LHCN-M2 (cell line): ENCODE data around the gene TRIM72. TPM values are rescaled to one million over a fixed set of nuclear protein-coding genes. Genes with fewer than 3 reads are reported as not detected.

ENCODE experiments used
- total RNA-seq: library from RNA; depleted of rRNA; stranded (reverse); fragments of >200 nt; gene quantifications from 2 replicates; pipeline ENCODE4 v1.2.3, GENCODE V29; 2014; rRNA removed

TRIM72 gene
- total RNA-seq, 1 experiment from 2014 or later: 56.5 TPM

Other genes with a start within 250 kb of the TRIM72 start
- gene HSD3B7, start 228.9 kb upstream of the TRIM72 start, total RNA-seq: 133 and 143 TPM in 2 replicates
- gene STX1B, start 203.5 kb upstream of the TRIM72 start, total RNA-seq: 1.7 and 4.1 TPM in 2 replicates
- gene STX4, start 180.6 kb upstream of the TRIM72 start, total RNA-seq: 51.4 and 52.9 TPM in 2 replicates
- 96.0 and 115 TPM in 2 replicates for gene ZNF668, start 139.9 kb upstream of the TRIM72 start, total RNA-seq
- 28.5 and 33.0 TPM in 2 replicates for gene ZNF646, start 139.7 kb upstream of the TRIM72 start, total RNA-seq
- gene PRSS53, start 125.2 kb upstream of the TRIM72 start, total RNA-seq: 9.2 and 9.7 TPM in 2 replicates
- 390 and 435 TPM in 2 replicates for gene VKORC1, start 119.3 kb upstream of the TRIM72 start, total RNA-seq
- 199 and 204 TPM in 2 replicates for gene BCKDK, start 105.7 kb upstream of the TRIM72 start, total RNA-seq
- 30.5 and 30.7 TPM in 2 replicates for gene KAT8, start 96.5 kb upstream of the TRIM72 start, total RNA-seq
- gene PRSS8, start 78.4 kb upstream of the TRIM72 start, total RNA-seq: not detected in 2 replicates
- 0.40 and 0.64 TPM in 2 replicates for gene PRSS36, start 64.1 kb upstream of the TRIM72 start, total RNA-seq
- 42.3 and 58.2 TPM in 2 replicates for gene FUS, start 34.0 kb upstream of the TRIM72 start, total RNA-seq
- gene PYCARD, start 11.4 kb upstream of the TRIM72 start, total RNA-seq: 7.7 and 10.8 TPM in 2 replicates
- not detected in 2 replicates for gene PYDC1, start 3.0 kb downstream of the TRIM72 start, total RNA-seq
- gene ITGAM, start 45.9 kb downstream of the TRIM72 start, total RNA-seq: 0.11 TPM in 1 of 2 replicates, not detected in the other
- not detected in 2 replicates for gene ITGAX, start 141.1 kb downstream of the TRIM72 start, total RNA-seq
- gene ITGAD, start 179.2 kb downstream of the TRIM72 start, total RNA-seq: not detected in 2 replicates
- gene COX6A2, start 214.2 kb downstream of the TRIM72 start, total RNA-seq: not detected in 2 replicates
- gene ZNF843, start 228.7 kb downstream of the TRIM72 start, total RNA-seq: 0.45 and 1.4 TPM in 2 replicates
- 16.5 and 17.1 TPM in 2 replicates for gene ARMC5, start 245.4 kb downstream of the TRIM72 start, total RNA-seq